Fibroblast of mammary gland (primary cell): ENCODE results near the gene STRN4.

Source experiments
- DNase-seq: peaks from one replicate; pipeline ENCODE4 v3.0.0-alpha.2; 2010; ENCODE audit warnings: low read depth
- H3K4me3 ChIP-seq: 2 replicates; pipeline ENCODE4 v1.5.1; 2011; ENCODE audit warnings: low read depth, mild to moderate bottlenecking, low read length, moderate library complexity; ENCODE audit not compliant: control insufficient read depth
- TF ChIP-seq, protein P1 (sequence below): conservative IDR thresholded peaks from 2 replicates; pipeline ENCODE4 v1.5.1; 2011; ENCODE audit warnings: low read depth, low read length, inconsistent platforms; ENCODE audit not compliant: control insufficient read depth, insufficient read depth

Gene STRN4

DNA sequence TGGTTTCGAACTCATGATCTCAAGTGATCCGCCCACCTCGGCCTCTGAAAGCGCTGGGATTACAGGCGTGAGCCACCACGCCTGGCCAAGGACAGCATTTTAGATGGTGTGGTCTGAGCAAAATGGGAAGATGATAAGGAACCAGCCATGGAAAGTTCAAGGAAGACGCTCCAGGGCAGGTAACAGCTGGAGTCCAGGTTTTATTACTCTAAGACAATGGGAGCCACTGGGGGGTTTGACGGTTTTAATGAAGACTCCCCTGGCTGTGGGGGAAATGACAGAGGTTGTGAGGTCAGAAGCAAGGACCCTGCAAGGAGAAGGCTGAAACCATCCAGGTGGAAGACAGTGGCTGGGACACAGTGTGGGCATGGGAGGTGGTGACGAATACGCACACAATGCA is 50.2 kb downstream of the STRN4 start:
- DNase-seq: no peak
- TF ChIP-seq, protein P1, sequence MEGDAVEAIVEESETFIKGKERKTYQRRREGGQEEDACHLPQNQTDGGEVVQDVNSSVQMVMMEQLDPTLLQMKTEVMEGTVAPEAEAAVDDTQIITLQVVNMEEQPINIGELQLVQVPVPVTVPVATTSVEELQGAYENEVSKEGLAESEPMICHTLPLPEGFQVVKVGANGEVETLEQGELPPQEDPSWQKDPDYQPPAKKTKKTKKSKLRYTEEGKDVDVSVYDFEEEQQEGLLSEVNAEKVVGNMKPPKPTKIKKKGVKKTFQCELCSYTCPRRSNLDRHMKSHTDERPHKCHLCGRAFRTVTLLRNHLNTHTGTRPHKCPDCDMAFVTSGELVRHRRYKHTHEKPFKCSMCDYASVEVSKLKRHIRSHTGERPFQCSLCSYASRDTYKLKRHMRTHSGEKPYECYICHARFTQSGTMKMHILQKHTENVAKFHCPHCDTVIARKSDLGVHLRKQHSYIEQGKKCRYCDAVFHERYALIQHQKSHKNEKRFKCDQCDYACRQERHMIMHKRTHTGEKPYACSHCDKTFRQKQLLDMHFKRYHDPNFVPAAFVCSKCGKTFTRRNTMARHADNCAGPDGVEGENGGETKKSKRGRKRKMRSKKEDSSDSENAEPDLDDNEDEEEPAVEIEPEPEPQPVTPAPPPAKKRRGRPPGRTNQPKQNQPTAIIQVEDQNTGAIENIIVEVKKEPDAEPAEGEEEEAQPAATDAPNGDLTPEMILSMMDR: no peak

GRCh38 chr19:46693760-46694159 is 52.5 kb downstream of the STRN4 start:
- TF ChIP-seq, protein P1: no peak
- DNase-seq: no peak
- no peak overlapping the region for H3K4me3 ChIP-seq

More for the DNA sequence above, 50.2 kb downstream of the STRN4 start:
- H3K4me3 ChIP-seq: no peak overlapping the region

DNA sequence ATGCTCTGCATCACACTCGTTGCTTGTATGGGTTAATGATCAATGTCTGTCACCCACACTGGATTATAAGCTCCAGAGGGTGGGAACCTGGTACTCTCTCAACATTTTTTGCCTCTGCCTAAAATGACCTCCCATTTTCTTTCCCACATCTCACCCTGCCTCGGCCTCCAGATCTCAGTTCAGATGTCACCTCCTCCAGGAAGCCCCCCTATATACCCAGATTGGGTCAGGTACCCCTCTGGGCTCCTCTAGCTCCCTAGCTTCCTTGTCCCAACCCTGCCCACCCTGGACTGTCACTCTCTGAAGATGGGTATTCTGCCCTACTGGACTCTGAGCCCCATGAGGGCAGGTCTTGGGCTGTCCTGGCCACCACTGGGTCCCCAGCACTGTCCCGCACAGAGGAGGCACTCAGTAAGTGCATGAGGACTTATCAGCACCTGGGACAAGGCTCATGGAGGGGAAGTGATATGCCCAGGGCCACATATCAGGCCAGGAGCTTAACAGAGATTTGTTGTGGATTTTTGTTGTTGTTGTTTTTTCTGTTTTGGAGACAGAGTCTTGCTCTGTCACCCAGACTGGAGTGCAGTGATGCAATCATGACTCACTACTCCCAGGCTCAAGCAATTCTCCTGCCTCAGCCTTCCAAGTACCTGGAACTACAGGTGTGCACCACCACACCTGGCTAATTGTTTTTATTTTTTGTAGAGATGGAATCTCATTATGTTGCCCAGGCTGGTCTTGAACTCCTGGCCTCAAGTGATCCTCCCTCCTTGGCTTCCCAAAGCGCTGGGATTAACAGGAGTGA is 53.1 kb downstream of the STRN4 start:
- TF ChIP-seq, protein P1: no peak
- no peak overlapping the region for H3K4me3 ChIP-seq
- DNase-seq: no peak

DNA sequence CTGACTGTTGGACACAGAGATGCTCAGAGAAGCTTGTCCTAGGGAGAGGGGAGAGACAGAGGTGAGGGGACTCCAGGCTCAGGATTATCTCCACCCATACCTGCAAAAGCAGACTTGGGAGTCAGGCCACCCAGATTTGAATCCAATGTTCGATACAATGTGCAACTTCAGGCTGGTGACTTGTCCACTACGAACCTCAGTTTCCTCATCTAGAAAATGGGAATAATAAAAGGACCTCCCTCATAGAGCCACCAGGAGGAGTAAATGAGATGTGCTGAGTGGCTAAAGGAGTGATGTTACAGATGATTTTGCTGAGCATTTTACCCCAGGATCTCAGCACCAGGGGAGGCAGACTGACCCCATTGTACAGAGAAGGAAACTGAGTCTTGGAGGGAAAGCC is 54.3 kb downstream of the STRN4 start:
- TF ChIP-seq, protein P1: no peak
- DNase-seq: no peak
- H3K4me3 ChIP-seq: no peak overlapping the region

DNA sequence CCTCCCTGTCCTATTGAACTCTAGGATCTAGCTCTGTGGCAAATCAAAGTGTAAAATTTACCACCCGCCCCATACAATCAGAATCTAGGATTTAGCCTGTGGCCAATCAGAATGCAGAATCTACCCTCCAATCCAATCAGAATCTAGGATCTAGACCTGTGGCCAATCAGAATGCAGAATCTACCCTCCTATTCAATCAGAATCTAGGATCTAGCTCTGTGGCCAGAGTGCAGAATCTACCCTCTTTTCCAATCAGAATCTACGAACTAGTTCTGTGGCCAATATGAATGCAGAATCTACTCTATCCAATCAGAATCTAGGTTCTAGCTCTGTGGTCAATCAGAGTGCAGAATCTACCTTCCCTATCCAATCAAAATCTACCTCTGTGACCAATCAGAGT is 55.1 kb downstream of the STRN4 start:
- no peak overlapping the region for H3K4me3 ChIP-seq
- DNase-seq: no peak
- TF ChIP-seq, protein P1: no peak

GRCh38 chr19:46689358-46689757 is 56.9 kb downstream of the STRN4 start:
- no peak overlapping the region for H3K4me3 ChIP-seq
- DNase-seq: no peak
- TF ChIP-seq, protein P1: no peak
